CMK (cell line): Measurements from ENCODE around the gene PRUNE1.

Experiments used
- DNase-seq: peaks from one replicate; pipeline ENCODE4 v3.0.0-alpha.2; 2010; ENCODE audit warnings: low read depth

The PRUNE1 gene, protein sequence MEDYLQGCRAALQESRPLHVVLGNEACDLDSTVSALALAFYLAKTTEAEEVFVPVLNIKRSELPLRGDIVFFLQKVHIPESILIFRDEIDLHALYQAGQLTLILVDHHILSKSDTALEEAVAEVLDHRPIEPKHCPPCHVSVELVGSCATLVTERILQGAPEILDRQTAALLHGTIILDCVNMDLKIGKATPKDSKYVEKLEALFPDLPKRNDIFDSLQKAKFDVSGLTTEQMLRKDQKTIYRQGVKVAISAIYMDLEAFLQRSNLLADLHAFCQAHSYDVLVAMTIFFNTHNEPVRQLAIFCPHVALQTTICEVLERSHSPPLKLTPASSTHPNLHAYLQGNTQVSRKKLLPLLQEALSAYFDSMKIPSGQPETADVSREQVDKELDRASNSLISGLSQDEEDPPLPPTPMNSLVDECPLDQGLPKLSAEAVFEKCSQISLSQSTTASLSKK

DNA sequence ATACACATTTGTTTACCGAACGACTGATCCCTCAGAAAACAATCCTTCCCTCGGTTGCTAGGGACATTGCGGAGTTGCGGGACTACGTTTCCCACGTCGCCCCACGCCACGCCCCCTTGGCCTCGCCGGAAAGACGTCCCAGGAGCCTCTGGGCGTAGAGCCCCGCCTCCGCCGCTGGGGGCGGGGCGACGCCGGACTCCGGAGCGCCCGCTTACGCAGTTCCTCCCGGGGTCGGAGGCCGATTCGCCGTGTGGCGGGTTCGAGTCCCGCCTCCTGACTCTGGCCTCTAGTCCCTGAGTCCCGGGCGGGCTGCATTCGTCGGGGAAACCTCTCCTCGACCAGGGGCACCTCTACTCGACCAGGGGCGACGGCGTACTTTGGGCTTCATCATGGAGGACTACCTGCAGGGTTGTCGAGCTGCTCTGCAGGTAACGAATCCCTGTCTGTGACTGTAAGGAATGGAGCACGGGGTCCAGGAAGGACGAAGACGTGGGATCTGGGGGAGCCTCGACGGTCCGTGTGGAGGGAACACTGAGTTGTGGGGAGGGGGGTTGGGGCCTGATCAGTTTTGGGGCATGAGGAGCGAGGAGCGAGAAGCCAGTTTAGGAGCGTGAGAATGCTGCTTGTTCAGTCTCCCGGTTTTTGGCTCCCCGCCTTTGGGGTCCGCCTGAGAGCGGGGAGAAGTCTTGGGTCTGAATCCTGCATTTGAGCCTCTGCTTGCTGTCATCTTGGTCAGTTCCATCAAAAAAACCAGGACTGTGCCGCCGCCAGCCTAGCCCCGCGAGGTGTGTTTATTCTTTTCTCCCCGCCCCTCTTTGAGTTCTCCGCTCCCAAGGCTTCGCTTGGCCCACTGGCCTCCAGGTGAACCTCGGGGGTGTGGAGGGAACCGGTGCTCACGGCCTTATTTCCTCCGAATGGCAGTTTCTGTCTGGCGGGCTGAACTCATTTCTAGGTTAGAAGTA lies at the start of gene PRUNE1:
PRUNE1 (plus strand) TSS at position 206 of the 962 bp plus-strand sequence; CDS start at position 390, 184 bp downstream.
- peak; percentile 91 for DNase-seq

DNA sequence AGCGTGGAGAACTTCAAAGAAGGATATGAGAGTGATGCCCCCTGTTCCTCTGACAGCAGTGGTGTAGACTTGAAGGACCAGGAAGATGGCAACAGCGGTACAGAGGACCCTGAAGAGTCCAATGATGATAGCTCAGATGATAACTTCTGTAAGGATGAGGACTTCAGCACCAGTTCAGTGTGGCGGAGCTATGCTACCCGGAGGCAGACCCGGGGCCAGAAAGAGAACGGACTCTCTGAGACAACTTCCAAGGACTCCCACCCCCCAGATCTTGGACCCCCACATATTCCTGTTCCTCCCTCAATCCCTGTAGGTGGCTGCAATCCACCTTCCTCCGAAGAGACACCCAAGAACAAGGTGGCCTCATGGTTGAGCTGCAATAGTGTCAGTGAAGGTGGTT lies 47.6 kb upstream of the PRUNE1 start:
- DNase-seq, result no peak

DNA sequence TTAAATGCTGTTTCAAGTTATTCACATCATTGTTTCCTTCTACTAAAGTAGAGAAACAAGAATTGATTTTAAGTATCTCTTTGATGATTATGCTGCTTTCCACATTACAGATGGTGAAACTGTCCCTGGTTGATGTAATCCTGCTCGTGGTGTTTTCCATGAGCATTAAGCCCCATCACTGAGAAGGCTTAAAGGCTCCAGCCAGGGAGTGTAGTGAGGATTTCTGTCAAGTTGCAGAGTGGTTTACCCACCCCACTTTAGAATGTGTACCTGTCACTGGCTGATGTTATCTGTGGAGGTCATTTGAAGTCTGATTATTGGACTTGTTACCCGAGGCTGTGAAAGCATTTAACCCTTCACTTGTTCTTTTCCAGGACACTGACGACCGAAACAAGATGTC lies 46.5 kb upstream of the PRUNE1 start:
- no peak for DNase-seq

DNA sequence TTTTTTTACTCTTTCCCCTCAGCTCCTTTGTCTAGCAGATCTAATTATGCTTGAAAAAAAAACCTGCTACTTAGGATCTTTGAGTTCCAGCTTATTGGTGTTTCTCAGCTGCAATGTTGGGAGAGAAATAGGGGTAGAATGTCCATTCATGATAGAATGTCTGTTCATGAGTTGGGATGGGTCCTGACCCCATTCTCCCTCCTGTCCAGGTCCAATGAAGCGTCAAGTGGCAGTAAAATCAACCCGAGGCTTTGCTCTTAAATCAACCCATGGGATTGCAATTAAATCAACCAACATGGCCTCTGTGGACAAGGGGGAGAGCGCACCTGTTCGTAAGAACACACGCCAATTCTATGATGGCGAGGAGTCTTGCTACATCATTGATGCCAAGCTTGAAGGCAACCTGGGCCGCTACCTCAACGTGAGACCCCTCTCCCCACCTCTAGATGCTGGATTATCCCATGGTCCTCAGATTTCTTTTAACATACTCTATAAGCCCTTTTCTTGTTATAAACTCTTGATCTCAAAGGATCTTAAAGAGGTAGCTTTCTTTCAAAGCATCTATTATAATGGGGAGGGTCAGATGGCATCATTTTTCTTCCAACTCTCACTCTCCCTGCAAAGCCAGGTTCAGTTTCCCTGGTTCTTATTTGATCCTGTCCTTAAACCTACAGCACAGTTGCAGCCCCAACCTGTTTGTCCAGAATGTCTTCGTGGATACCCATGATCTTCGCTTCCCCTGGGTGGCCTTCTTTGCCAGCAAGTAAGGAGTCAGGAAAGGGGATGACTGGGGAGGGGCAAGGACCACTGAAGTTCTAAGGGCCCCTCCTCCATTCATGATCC lies 44.7 kb upstream of the PRUNE1 start:
- no peak for DNase-seq

DNA sequence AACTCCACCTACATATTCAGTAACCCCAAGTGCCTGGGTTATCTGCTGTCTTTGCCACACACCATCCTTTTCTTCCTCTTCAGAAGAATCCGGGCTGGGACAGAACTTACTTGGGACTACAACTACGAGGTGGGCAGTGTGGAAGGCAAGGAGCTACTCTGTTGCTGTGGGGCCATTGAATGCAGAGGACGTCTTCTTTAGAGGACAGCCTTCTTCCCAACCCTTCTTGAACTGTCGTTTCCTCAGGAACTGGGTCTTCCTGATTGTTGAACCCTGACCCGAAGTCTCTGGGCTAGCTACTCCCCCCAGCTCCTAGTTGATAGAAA lies 44.1 kb upstream of the PRUNE1 start:
- DNase-seq, result no peak

DNA sequence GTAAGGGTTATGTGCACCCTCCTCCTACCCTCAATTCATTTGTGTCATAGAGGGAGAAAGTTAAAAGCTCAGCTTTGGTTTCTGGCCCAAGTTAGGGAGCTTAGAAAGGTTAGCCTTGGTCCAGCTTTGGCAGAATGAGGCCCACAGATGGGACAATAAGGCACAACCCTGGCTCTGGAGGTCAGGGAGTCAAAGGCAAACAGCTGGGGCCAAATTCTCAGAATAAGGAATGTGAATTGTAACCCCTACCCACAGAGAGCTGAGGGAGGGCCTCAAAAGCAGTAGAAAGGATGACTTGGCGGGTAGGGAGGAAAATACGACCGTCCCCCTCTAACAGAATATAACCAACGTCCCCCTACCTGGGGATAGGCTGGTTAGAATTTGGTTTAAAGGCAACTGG lies 42.6 kb upstream of the PRUNE1 start:
- DNase-seq, result no peak

DNA sequence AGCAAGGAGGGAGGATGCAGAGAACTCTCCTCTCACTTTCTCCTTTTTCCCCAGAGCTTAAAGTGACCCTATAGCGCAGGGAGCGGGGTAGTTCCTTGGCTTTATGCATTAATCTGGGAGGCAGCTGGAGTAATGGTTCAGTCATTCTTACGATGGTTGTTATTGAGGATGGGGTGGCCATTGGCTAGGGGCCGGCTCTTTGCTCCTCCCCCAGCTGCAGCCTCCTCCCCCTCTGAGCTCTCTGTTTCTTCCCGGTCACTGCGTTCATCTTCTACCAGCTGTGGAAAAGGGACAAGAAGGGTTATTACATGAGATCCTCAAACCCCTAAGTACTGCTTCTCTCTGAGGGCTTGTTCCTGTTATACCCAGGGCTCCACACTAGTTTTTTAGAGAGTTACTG lies 42.2 kb upstream of the PRUNE1 start:
- DNase-seq, result no peak

DNA sequence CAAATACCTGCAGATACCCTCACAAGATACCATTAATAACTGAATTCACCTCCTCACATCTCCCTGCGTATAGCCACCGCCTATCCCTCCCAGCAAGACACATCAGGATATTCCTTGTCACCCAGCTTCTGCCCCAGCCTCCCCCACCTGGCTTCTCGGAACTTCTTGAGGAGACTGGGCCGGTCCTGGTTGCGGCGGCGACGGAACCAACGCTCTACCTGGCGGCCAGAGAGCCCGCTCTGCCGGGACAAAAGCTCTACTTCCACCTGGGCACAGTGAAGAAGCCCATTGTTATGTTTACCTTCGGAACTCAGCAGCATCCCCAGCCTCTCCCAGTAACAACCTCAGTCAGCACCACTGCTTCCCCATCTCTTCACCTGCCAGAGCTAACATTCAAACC lies 40.3 kb upstream of the PRUNE1 start:
- no peak for DNase-seq

DNA sequence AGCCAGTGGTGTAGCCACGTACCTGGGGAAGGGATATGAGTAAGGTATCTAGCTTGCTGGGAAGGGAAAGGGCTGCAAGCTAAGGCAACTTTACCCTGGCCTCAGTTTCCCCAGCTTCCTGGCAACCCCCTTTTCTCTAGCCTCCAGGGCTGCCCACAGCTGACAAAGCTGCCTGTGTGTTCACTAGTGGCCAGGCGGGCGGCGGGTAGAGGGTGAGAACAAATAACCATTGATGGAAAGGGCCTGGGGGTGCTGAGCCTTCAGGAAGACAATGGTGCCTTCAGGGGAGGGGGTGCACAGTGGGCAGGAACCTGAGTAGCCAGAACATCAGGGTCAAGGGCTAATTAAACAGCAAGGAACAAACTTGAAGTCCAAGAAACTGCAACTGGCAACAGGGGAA lies 39.8 kb upstream of the PRUNE1 start:
- DNase-seq, result no peak

DNA sequence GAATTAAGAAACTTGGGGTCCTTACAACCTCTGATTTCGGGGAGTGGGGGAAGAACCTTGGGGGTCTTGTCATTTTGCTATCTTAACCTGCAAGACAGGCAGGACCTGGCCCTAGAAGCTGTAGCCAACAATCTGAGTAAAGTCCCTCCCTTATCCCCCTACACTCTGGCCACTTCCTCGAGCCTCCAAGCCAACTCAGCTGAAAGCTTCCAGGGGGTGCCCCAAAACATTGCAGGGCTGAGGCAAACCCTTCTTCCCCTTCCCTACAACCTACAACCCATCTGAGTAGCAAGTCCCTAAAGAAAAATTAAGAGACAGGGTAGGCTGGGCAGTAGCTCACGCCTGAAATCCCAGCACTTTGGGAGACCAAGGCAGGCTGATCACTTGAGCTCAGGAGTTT lies 38.6 kb upstream of the PRUNE1 start:
- no peak for DNase-seq

DNA sequence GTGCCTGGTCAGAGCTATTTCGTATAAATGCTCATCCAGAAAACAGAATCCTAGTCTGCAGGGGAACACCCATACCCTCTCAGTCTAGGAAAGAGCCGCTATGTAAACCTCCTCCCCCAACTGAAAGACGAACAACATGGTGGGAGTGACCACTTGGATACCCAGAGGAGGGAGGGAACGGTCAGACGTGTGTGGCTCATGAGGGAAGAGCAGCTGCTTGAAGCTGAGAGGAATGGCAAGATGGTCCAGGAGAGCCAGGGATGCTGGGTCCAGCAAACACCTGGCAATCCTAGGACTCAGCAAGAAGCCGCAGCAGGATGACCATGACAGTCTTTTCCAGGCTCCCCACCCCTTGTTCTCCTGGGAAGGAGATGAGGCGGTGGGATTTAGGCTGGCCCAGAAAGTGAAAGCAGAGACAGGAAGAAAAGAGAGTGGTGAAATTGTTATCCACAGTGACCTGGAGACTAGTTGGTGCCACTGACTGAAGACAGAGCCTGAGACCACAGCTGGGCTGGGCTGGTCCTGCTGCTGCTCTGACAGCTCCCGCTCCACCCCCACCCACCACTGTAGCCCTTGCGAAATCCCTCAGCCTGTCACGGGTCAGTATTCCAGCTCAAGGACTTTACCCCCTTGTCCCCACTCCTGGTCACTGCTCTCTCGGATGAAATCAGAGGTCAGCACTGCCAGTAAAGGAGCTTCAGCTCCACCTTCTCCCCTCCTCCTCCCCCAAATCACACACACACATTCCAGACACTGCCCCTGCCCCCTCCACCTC lies 37.3 kb upstream of the PRUNE1 start:
- no peak for DNase-seq

DNA sequence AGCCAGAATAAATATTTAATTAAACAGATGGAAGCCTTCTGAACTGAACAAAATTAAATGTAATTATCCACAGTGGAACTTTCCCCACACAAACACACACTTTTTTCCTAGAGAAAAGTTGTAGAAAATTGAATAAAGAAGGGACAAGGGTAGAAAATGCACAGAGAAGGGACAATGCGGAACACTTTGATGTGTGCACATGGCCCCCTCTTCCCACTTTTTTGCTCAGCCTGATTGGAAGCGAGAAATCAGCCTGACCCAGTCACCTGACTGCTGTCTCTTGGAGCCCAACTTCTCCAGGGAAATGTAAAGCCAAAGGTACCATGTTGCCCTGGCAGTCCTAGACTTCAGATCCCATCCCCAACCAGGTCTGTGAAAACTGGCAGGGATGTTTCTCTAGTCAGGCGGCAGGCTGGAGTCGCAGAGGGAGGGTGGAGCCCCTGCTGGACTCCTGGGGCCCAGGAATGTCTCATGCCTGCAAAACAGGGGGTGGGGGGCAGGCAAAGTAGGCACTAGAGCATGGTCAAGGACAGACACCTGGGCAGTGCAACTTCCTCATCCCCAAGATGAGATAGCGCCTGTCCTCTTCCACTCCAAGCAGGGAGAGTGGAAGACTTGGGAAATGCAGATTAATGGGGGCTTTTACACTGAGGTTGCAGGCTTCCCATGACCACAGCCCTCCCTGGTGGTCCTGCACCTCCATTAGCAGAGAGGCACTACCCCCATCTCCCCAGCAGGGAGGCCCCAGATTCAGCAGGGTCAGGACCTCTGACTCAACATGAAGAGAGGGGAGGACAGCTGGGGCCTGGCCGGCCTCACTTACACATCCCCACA lies 36.4 kb upstream of the PRUNE1 start:
- no peak for DNase-seq

DNA sequence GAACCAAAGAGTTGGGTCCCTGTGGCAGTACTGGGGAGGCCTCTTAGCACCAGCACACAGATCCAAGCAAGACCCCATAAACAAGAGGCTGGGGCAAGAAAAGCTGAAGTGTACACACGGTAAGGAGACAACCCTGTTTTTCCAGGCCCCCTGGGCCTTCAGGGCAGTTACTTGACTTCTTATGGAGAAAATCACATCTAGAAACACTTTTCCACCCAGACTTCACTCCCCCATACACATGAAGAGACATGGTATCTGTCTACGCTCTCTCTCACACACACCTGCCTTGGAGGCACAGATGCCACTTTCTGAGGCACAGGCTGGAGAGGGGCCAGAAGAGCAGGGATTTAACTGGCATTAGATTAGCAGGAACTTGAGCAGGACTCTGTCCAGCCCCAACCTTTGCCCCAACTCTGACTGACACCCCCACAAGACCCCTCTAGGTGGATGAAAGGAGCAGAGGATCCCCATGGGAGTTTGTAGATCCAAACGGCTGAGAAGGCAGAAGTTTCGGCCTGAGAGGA lies 35.8 kb upstream of the PRUNE1 start:
- no peak for DNase-seq

DNA sequence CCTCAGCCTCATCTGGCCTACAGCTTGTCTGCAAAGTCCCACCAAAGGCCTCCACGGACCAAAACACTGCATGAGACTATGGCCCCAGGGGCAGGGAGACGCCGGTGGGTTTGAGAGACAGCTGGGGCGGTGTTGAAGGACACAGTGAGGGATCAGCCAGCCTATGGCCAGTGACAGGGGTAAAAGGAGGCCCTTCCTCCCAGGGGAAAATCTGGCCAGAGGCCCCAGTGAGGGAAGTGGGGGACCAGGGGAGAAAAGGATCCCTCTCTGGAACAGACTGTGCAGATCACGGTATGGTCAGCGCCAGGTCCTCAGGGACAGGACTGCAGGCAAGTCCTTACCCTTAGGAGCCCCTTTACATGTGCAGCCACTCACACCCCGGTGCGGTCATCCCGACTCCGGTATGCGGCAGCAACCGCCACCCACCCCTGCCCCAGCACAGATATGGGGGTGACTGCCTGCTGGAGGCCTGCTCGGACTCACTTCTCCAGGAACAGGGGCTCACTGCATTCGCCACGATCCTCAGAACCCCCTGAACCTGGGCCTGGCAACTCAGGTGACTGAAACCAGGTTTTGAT lies 34.9 kb upstream of the PRUNE1 start:
- no peak for DNase-seq

DNA sequence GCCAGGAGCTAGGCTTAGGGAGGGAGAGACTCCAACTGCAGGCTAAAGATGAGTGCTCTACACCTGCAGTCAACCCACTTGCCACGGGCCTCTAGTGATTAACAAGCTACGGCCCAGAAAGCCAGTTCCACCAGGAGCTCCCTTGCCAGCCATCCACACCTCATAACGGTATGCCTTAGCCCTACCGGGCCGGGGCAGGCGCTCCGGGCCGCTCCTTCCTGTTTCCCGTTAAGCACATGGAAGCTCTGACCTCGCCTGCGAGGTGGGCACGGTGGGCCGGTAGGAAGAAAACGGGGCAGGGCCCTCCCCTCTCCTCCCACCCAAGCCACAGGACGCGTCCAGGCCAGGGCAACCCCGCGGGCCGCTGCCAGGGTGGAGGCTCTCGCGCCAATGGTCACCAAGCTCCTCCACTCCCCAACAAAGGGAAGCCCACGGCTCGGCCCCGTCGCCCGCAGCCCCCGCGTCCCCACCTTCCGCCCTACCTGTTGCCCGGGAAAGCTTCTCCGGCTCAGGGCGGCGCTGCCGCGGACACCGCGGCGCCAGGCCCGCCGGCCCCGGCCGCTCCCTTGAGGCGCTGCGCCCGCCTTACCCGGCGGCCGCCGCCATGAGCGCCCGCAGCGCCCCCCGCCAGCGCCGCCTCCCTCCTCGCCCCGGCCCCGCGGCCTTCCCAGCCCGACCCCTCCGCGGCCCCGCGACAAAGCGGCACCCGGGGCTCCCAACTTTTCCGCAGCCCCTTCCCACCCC lies 34.2 kb upstream of the PRUNE1 start:
- DNase-seq, result no peak

DNA sequence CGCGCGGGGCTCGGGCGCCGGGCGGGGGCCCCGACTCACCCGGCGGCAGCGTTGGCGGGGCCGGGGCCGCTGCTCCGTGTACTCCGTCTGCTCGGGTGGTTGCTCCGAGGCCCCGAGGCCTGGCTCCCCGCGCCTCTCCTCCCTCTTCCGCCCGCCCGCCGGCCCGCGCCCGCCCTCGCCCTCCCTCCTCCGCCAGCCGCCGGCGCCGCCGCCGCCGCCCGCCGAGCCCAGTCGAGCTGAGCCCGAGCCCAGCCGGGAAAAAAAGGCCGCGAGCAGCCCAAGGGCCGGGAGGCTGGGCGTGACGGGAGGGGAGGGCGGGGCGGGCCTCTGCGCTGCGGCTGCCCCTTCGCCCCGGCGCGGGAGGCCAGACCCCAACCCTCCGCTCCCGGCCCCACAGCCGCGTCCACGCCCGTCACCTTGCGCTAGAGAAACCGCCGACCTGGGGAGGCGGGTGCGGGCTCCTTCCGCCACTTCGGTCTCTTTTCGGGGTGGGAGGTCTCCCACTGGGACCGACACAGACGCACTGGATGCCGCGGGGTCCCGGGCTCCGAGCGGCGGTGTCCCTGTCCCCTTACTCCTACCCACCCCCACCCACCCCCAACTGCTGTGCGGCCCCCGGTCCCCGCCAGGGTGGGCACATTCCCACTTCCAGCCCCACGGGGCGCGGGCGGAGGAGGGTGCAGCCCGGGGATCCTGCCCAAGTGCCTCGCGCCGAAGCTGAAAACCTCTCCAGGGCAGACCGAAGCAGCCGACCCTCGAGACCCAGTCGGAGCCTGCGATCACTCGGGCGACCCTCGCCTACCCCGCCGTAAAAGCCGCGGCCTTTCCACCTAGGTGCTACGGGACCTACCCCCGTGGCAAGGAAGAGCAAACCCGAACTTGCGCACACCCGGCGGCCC lies 33.4 kb upstream of the PRUNE1 start, which contains the start of gene CERS2:
CERS2 (minus strand) TSS at position 256 of the 899 bp plus-strand sequence. CDS start 5,745 bp downstream, outside the sequence.
- DNase-seq, result no peak

DNA sequence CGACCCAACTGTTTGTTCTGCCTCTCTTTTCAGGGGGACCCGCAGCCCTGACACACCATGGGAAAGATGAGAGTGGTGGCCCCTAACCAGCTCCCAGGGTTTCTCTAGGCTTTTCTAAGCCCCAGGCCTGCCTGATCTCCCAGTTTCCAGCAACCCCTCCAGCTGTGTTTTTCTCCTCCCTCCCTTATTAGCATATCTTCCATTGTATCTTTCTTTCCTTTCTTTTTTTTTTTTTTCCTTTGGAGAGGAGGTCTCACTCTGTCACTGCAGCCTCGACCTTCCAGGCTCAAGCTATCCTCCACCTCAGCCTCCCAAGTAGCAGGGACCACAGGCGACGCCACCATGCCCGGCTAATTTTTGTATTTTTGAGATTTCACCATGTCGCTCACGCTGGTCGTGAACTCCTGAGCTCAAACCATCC lies 31.8 kb upstream of the PRUNE1 start:
- DNase-seq, result no peak
